ENCODE results near the gene IWS1.
"Not testable (repeated sequence)": the region's sequence is repeated elsewhere in the genome, so short reads cannot be mapped to it uniquely, and the experiment has no call there.

Gene IWS1

GRCh38 chr2:127454595-127455565 lies 71.4 kb downstream of the IWS1 start:
- Histone ChIP-seq H3K18ac (ENCODE audit: low read length) (no peak overlapping the region), H3K4me3 (ENCODE audit: low read length) (no peak overlapping the region), H3K36me3 (ENCODE audit: control insufficient read depth, insufficient read depth, low read length) (no peaks in the 10 kb centered on the region), H4K8ac (ENCODE audit: low read depth, low read length) (no peak overlapping the region), H3K23ac (ENCODE audit: low read length) (no peak overlapping the region), H3K27ac (ENCODE audit: low read depth, low read length) (no peak overlapping the region), H3K79me1 (ENCODE audit: low read length) (no peaks in the 10 kb centered on the region), H2BK5ac (ENCODE audit: low read length) (no peak overlapping the region), H3K56ac (ENCODE audit: low read length) (no peak overlapping the region), H2BK120ac (ENCODE audit: low read depth, low read length) (no peak overlapping the region), H3K79me2 (ENCODE audit: control insufficient read depth, insufficient read depth, low read length) (no peaks in the 10 kb centered on the region), H3K9ac (ENCODE audit: low read length) (no peak overlapping the region), H2BK15ac (replicated peaks; ENCODE audit: low read depth) (no peak overlapping the region), H2AK5ac (ENCODE audit: low read length) (no peak overlapping the region), H3K27me3 (ENCODE audit: insufficient read depth, low read length, poor library complexity) (no peaks in the 10 kb centered on the region), H3K4ac (ENCODE audit: low read depth, low read length) (no peak overlapping the region), H3K4me1 (ENCODE audit: control insufficient read depth, low read depth, low read length) (no peaks in the 10 kb centered on the region), H4K5ac (ENCODE audit: low read length) (no peak overlapping the region), H3K4me2 (ENCODE audit: low read length) (no peak overlapping the region)
- DNase-seq: no peak
- WGBS (ENCODE audit: extremely low coverage, insufficient coverage, low lambda C conversion rate): no CpG with 5 or more reads among the region's 19 CpGs

GRCh38 chr2:127453392-127454171 lies 72.7 kb downstream of the IWS1 start:
- no peaks in the 10 kb centered on the region for H3K79me2 ChIP-seq (ENCODE audit: control insufficient read depth, insufficient read depth, low read length)
- no peak overlapping the region for H3K23ac ChIP-seq (ENCODE audit: low read length)
- no peak overlapping the region for H3K4me2 ChIP-seq (ENCODE audit: low read length)
- H2AK5ac ChIP-seq (ENCODE audit: low read length): no peak overlapping the region
- no peak overlapping the region for H2BK5ac ChIP-seq (ENCODE audit: low read length)
- peak; percentile 85 for DNase-seq
- H2BK120ac ChIP-seq (ENCODE audit: low read depth, low read length): no peak overlapping the region
- WGBS (ENCODE audit: extremely low coverage, insufficient coverage, low lambda C conversion rate): no CpG with 5 or more reads among the region's 8 CpGs
- no peak overlapping the region for H3K18ac ChIP-seq (ENCODE audit: low read length)
- no peak overlapping the region for H4K5ac ChIP-seq (ENCODE audit: low read length)
- H3K36me3 ChIP-seq (ENCODE audit: control insufficient read depth, insufficient read depth, low read length): no peaks in the 10 kb centered on the region
- H3K56ac ChIP-seq (ENCODE audit: low read length): no peak overlapping the region
- no peak overlapping the region for H2BK15ac ChIP-seq (replicated peaks; ENCODE audit: low read depth)
- no peak overlapping the region for H3K9ac ChIP-seq (ENCODE audit: low read length)
- H3K27ac ChIP-seq (ENCODE audit: low read depth, low read length): no peak overlapping the region
- no peaks in the 10 kb centered on the region for H3K4me1 ChIP-seq (ENCODE audit: control insufficient read depth, low read depth, low read length)
- H3K4me3 ChIP-seq (ENCODE audit: low read length): no peak overlapping the region
- no peaks in the 10 kb centered on the region for H3K79me1 ChIP-seq (ENCODE audit: low read length)
- no peaks in the 10 kb centered on the region for H3K27me3 ChIP-seq (ENCODE audit: insufficient read depth, low read length, poor library complexity)
- no peak overlapping the region for H4K8ac ChIP-seq (ENCODE audit: low read depth, low read length)
- H3K4ac ChIP-seq (ENCODE audit: low read depth, low read length): no peak overlapping the region

GRCh38 chr2:127453013-127453391 lies 73.3 kb downstream of the IWS1 start:
- H3K56ac ChIP-seq (ENCODE audit: low read length): no peak overlapping the region
- H2BK15ac ChIP-seq (replicated peaks; ENCODE audit: low read depth): no peak overlapping the region
- no peaks in the 10 kb centered on the region for H3K79me2 ChIP-seq (ENCODE audit: control insufficient read depth, insufficient read depth, low read length)
- no peak overlapping the region for H3K4me3 ChIP-seq (ENCODE audit: low read length)
- H3K18ac ChIP-seq (ENCODE audit: low read length): no peak overlapping the region
- no peaks in the 10 kb centered on the region for H3K79me1 ChIP-seq (ENCODE audit: low read length)
- no peak overlapping the region for H2BK120ac ChIP-seq (ENCODE audit: low read depth, low read length)
- no peaks in the 10 kb centered on the region for H3K4me1 ChIP-seq (ENCODE audit: control insufficient read depth, low read depth, low read length)
- H3K27me3 ChIP-seq (ENCODE audit: insufficient read depth, low read length, poor library complexity): no peaks in the 10 kb centered on the region
- no peak overlapping the region for H3K23ac ChIP-seq (ENCODE audit: low read length)
- no peak overlapping the region for H2BK5ac ChIP-seq (ENCODE audit: low read length)
- no peak overlapping the region for H4K5ac ChIP-seq (ENCODE audit: low read length)
- H2AK5ac ChIP-seq (ENCODE audit: low read length): no peak overlapping the region
- DNase-seq: no peak
- no peak overlapping the region for H3K9ac ChIP-seq (ENCODE audit: low read length)
- H3K4ac ChIP-seq (ENCODE audit: low read depth, low read length): no peak overlapping the region
- no CpG with 5 or more reads among the region's 3 CpGs for WGBS (ENCODE audit: extremely low coverage, insufficient coverage, low lambda C conversion rate)
- no peak overlapping the region for H3K27ac ChIP-seq (ENCODE audit: low read depth, low read length)
- no peak overlapping the region for H4K8ac ChIP-seq (ENCODE audit: low read depth, low read length)
- no peaks in the 10 kb centered on the region for H3K36me3 ChIP-seq (ENCODE audit: control insufficient read depth, insufficient read depth, low read length)
- no peak overlapping the region for H3K4me2 ChIP-seq (ENCODE audit: low read length)

- not testable (repeated sequence) for H3K56ac ChIP-seq (ENCODE audit: low read length); H3K4ac ChIP-seq (ENCODE audit: low read depth, low read length); H3K4me1 ChIP-seq (ENCODE audit: control insufficient read depth, low read depth, low read length); H3K27me3 ChIP-seq (ENCODE audit: insufficient read depth, low read length, poor library complexity); H3K79me2 ChIP-seq (ENCODE audit: control insufficient read depth, insufficient read depth, low read length); H4K8ac ChIP-seq (ENCODE audit: low read depth, low read length); H3K79me1 ChIP-seq (ENCODE audit: low read length); H3K27ac ChIP-seq (ENCODE audit: low read depth, low read length); H2AK5ac ChIP-seq (ENCODE audit: low read length); H3K23ac ChIP-seq (ENCODE audit: low read length); H3K9ac ChIP-seq (ENCODE audit: low read length); H2BK5ac ChIP-seq (ENCODE audit: low read length); H3K4me3 ChIP-seq (ENCODE audit: low read length); H4K5ac ChIP-seq (ENCODE audit: low read length); H2BK15ac ChIP-seq (replicated peaks; ENCODE audit: low read depth); H3K4me2 ChIP-seq (ENCODE audit: low read length); DNase-seq; H3K36me3 ChIP-seq (ENCODE audit: control insufficient read depth, insufficient read depth, low read length); H2BK120ac ChIP-seq (ENCODE audit: low read depth, low read length); H3K18ac ChIP-seq (ENCODE audit: low read length)
- WGBS (ENCODE audit: extremely low coverage, insufficient coverage, low lambda C conversion rate): no CpG with 5 or more reads among the region's 8 CpGs
Observed at GRCh38 chr2:127452423-127452822, 73.9 kb downstream of the IWS1 start.

GRCh38 chr2:127451981-127452380 lies 74.3 kb downstream of the IWS1 start:
- no CpG with 5 or more reads among the region's 6 CpGs for WGBS (ENCODE audit: extremely low coverage, insufficient coverage, low lambda C conversion rate)

More at GRCh38 chr2:127451981-127452380, 74.3 kb downstream of the IWS1 start:
- no peak overlapping the region for H3K18ac ChIP-seq (ENCODE audit: low read length)
- no peak overlapping the region for H4K8ac ChIP-seq (ENCODE audit: low read depth, low read length)
- H3K79me1 ChIP-seq (ENCODE audit: low read length): no peaks in the 10 kb centered on the region
- no peak overlapping the region for H2BK120ac ChIP-seq (ENCODE audit: low read depth, low read length)
- H3K9ac ChIP-seq (ENCODE audit: low read length): no peak overlapping the region
- no peaks in the 10 kb centered on the region for H3K4me1 ChIP-seq (ENCODE audit: control insufficient read depth, low read depth, low read length)
- H3K27ac ChIP-seq (ENCODE audit: low read depth, low read length): no peak overlapping the region
- H3K23ac ChIP-seq (ENCODE audit: low read length): no peak overlapping the region
- H3K4ac ChIP-seq (ENCODE audit: low read depth, low read length): no peak overlapping the region
- H3K27me3 ChIP-seq (ENCODE audit: insufficient read depth, low read length, poor library complexity): no peaks in the 10 kb centered on the region
- no peak overlapping the region for H4K5ac ChIP-seq (ENCODE audit: low read length)
- no peak overlapping the region for H2BK5ac ChIP-seq (ENCODE audit: low read length)
- H3K4me3 ChIP-seq (ENCODE audit: low read length): no peak overlapping the region
- no peak overlapping the region for H3K4me2 ChIP-seq (ENCODE audit: low read length)
- no peaks in the 10 kb centered on the region for H3K36me3 ChIP-seq (ENCODE audit: control insufficient read depth, insufficient read depth, low read length)
- no peak for DNase-seq
- no peak overlapping the region for H2BK15ac ChIP-seq (replicated peaks; ENCODE audit: low read depth)
- no peak overlapping the region for H2AK5ac ChIP-seq (ENCODE audit: low read length)
- H3K79me2 ChIP-seq (ENCODE audit: control insufficient read depth, insufficient read depth, low read length): no peaks in the 10 kb centered on the region
- H3K56ac ChIP-seq (ENCODE audit: low read length): no peak overlapping the region

Measured in mesendoderm (in vitro differentiated cells).